GM12878 (cell line): ENCODE data around the gene SUPT7L.

Experiments
- NFXL1 ChIP-seq: fragments of 450-650 bp; IDR thresholded peaks from 2 replicates; pipeline ENCODE4 v1.6.1; 2017; ENCODE audit warnings: antibody characterized with exemption, mild to moderate bottlenecking, borderline replicate concordance
- POLR2AphosphoS5 ChIP-seq: IDR thresholded peaks from 2 replicates; pipeline ENCODE4 v1.6.1; 2011; ENCODE audit warnings: mild to moderate bottlenecking, low read length, inconsistent platforms
- RAD21 ChIP-seq: IDR thresholded peaks from 2 replicates; pipeline ENCODE4 v1.6.1; 2011; ENCODE audit warnings: mild to moderate bottlenecking, low read depth, low read length, moderate library complexity; ENCODE audit not compliant: insufficient read depth
- STAT3 ChIP-seq: IDR thresholded peaks from 2 replicates; pipeline ENCODE4 v1.6.1; 2011; ENCODE audit warnings: low read depth, low read length, improper control_type of control experiment
- TF ChIP-seq, protein P1 (sequence below), 3 experiments: IDR thresholded peaks in 2 of 3; conservative IDR thresholded peaks in 1 of 3; 2 replicates each; pipeline ENCODE4 v1.5.1; 2011; ENCODE audit warnings: low read depth in 3 of 3, low read length in 3 of 3, mild to moderate bottlenecking in 3 of 3, control low read depth in 2 of 3, moderate library complexity in 2 of 3, inconsistent platforms in 1 of 3, mixed read lengths in 1 of 3; ENCODE audit not compliant: control insufficient read depth in 2 of 3, insufficient read depth in 1 of 3; ENCODE audit errors: extremely low read depth in 1 of 3
- TF ChIP-seq, protein P2 (sequence below): fragments of 450-650 bp; conservative IDR thresholded peaks from 2 replicates; pipeline ENCODE4 v1.6.1; 2017; ENCODE audit warnings: mild to moderate bottlenecking, moderate library complexity

DNA sequence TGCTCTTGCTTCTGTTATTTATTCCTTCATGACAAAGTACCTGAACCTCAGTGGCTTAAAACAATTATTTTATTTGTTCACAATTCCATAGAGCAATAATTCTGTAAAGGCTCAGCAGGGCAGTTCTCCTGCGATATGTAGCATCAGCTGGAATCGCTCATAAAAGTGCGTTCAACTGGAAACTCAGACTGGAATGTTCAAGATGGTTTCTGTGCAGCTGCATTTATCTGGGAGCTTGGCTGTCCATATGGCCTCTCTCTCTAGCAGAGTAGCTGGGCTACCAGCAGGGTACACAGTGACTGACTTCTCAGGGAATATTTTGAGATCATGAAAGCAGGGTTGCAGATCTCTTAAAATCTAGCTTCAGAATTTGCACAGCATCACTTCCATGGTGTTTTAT lies 48.1 kb downstream of the SUPT7L start:
- TF ChIP-seq RAD21 (no peak), POLR2AphosphoS5 (no peak), STAT3 (no peak), NFXL1 (no peak)
- TF ChIP-seq, protein P1, sequence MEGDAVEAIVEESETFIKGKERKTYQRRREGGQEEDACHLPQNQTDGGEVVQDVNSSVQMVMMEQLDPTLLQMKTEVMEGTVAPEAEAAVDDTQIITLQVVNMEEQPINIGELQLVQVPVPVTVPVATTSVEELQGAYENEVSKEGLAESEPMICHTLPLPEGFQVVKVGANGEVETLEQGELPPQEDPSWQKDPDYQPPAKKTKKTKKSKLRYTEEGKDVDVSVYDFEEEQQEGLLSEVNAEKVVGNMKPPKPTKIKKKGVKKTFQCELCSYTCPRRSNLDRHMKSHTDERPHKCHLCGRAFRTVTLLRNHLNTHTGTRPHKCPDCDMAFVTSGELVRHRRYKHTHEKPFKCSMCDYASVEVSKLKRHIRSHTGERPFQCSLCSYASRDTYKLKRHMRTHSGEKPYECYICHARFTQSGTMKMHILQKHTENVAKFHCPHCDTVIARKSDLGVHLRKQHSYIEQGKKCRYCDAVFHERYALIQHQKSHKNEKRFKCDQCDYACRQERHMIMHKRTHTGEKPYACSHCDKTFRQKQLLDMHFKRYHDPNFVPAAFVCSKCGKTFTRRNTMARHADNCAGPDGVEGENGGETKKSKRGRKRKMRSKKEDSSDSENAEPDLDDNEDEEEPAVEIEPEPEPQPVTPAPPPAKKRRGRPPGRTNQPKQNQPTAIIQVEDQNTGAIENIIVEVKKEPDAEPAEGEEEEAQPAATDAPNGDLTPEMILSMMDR (IDR thresholded peaks at IDR 0.05 in 2 of 3, conservative IDR thresholded peaks at IDR 0.05 in 1 of 3; ENCODE audit: control insufficient read depth in 2 of 3, extremely low read depth in 1 of 3, insufficient read depth in 1 of 3, low read depth in 3 of 3, low read length in 3 of 3) = no peak
- TF ChIP-seq, protein P2, sequence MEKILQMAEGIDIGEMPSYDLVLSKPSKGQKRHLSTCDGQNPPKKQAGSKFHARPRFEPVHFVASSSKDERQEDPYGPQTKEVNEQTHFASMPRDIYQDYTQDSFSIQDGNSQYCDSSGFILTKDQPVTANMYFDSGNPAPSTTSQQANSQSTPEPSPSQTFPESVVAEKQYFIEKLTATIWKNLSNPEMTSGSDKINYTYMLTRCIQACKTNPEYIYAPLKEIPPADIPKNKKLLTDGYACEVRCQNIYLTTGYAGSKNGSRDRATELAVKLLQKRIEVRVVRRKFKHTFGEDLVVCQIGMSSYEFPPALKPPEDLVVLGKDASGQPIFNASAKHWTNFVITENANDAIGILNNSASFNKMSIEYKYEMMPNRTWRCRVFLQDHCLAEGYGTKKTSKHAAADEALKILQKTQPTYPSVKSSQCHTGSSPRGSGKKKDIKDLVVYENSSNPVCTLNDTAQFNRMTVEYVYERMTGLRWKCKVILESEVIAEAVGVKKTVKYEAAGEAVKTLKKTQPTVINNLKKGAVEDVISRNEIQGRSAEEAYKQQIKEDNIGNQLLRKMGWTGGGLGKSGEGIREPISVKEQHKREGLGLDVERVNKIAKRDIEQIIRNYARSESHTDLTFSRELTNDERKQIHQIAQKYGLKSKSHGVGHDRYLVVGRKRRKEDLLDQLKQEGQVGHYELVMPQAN = no peak
